ENCODE results near the gene VAMP8.
"Not testable (repeated sequence)": the region's sequence is repeated elsewhere in the genome, so short reads cannot be mapped to it uniquely, and the experiment has no call there.

VAMP8 gene

DNA sequence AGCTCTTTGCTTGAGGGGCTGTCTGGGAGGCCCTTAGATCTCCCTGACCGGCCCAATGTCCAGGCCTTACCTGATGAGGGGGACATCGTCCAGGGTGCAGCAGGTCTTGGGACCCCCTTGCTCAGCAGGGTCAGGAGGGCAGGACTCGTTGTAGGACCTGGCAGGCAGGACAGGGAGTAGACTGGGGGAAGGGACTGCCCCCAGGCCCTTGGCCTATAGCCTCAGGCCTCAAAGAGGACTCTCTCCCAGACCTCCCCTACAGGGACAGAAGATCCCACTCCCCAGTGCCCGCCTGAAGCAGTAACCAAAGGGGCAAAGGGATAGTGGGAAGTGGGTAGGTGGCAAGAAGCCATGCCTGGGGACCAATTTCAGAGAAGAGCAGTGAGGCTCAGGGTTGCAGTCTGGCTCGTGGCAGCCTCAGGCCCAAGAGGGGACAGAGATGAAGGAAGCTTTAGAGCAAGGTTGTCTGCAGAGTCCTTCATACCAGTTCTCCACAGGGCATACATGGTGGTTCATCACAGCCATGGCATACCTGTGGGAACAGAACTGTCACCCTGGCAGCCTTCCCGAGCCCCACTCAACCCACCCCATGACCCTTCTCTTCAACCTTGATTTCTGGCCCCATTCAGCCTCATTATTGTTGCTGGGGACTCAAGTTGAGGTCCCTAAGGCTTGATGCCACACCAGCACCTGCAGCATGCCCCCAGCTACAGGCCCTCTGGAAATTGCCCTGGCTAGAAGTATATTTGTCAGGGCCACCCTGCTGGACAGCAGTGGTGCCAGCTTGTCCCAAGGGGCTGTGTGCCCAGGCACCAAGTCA lies 23.8 kb downstream of the VAMP8 start:
- no peak for DNase-seq

DNA sequence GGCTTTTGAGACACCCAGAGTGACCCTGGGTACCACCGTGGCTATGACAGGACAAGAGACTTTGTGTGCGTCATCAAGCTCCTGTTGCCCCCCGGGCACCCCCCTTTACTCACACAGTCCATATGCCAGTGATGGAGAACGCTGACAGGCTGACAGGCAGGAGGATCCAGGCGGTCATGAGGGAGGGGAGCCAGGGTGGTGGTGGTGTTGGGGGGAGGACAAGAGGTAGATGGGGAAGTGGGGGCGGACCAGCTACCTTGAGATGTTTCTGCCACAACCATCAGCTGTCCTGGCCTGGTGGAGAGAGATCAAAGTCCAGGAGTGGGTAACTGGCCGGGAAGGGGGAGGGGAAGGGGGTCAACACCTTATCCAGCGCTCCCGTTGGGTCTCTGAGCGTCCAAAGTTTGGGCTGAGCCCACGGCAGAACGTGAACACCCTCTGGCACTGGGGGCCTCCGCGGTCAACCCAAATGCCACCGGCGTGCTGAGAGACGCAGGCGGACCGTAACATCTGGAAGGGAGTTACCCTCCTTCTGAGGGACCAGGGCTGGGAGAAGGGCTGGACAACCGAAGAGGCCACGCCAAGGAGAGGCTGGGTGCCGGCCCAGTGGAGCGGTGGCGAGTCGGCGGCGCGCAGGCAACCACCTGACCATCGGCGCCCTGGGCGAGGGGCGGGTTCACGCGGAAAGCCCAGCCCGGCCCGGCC lies 24.5 kb downstream of the VAMP8 start:
- DNase-seq = no peak

DNA sequence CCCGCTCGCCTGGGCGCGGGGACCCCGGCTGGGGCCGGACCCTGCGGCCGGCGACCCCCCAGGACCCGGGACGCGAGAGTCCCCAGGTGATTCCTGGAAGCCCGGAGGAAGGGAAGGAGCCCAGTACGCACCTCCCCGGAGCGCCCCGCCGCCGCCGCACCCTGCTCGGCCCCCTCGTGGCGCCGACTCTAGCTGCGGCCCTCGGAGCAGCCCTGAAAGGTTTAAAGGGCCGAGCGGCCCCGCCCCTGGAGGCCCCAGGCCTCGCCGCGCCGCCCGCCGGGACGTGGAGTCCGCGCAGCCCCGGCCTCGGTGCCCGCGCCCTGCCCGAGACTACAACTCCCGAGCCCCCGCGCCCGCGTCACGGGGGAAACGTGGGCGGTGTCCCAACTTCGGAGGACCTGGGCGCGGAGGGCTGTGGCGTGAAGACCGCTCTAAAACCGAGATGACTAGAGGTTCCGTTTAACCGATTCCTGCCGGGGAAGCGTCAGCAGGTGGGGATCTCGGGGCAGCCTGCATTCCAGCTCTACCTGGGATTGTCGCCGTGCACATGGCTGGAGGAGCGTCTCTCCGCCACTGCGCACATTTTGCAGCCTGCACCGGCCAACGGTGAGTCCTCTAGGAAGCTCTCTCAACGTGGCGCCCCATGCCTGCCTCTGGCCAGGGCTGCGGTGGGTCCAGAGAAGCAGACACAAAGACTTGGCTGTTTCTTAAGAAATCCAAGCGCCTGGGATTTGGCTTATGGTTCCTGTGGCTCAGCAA lies 25.3 kb downstream of the VAMP8 start, which contains the start of gene TMEM150A:
TSS of gene TMEM150A (minus strand) at position 223 of the 759 bp plus-strand sequence. CDS start 750 bp downstream, outside the sequence.
- no peak for DNase-seq

DNA sequence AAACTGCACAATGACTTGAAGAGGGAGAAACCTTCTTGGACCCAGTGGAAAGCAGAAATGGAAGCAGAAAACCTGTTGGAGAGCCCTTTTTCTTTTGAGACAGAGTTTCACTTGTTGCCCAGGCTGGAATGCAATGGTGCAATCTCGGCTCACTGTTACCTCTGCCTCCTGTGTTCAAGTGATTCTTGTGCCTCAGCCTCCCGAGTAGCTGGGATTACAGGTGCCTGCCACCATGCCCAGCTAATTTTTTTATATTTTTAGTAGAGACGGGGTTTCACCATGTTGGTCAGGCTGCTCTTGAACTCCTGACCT lies 26.7 kb downstream of the VAMP8 start:
- DNase-seq = not testable (repeated sequence)

DNA sequence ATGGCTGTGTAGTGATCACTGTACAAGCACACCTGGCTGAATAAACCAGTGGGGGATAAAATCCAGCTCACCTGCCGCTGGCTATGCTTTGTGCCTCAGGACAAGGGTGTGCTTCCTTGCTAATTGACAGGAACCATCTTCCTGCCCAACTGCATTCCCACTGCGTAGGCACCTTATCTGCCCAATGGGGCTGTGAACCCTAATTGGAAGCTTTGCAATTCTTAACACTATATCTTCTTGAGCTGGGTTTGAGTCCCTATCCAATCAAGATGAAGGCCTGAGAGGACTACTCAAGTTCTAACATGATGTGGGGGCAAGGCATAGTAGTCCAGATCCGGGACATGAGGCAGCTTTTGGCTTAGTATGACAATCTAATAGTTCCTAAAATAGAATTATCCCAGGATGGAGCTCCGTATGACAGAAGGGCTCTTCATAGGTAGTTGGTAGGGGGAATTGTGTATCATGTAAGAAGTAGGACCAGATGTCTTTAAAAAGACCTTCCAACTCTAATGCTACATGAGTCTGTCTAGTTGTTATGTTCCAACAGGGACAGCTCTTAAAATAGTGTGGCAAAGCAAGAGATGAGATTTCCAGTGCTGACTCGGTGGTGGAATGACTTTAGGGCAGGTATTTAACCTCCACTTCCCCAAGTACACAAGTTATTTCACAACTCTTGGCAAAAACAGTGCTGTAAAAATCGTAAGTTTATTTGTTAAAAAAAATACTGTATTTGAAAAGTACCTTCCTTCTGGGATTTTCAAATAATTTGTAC lies 27.4 kb downstream of the VAMP8 start:
- DNase-seq = no peak

DNA sequence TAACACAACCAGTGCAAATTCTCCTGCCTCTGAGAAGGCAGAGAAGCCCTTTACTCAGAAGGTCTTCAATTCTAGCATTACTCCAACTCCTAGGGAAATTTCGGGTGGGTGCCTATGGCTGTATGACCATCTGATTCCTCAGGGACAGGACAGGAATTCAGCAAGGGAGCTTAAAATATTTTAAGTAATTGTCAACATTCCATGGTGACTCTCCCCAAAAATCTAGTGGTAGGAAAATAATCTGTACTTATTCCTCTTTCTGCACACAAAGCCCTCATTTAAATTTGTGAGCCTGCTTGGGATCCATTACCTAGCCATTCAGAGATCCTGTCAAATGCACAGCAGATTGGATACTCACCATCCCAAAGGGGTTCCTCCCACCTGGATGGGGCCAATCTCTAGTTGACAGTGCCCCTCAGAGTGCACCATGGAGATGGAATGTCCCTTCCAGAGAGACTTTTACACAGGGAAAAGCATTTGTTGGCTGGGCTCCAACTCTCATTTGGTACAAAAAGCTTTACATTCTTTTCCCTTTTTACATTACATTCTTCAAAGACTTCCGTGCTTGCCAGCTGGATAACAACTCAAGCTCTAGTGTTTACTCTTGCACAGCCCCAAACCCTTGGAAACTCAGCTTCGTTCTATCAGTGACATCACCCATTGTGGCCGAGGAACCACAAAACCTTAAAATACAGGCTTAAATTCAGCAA lies 28.2 kb downstream of the VAMP8 start:
- no peak for DNase-seq

DNA sequence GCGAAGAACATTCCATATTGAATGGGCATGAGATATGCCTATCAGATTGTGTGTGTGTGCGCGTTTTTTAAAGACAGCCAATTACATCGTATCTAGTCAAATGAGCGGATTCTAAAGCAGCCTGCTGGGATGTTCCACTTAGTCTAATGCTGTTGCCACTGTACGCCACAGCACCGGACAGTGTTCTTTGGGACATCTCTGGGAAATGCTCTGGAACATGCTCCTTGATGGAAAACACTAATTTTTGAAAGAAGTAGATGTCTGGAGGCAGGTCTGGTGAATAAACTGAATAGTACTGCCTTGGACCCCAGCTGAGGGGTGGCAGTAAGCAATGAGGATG lies 28.7 kb downstream of the VAMP8 start:
- DNase-seq = no peak

DNA sequence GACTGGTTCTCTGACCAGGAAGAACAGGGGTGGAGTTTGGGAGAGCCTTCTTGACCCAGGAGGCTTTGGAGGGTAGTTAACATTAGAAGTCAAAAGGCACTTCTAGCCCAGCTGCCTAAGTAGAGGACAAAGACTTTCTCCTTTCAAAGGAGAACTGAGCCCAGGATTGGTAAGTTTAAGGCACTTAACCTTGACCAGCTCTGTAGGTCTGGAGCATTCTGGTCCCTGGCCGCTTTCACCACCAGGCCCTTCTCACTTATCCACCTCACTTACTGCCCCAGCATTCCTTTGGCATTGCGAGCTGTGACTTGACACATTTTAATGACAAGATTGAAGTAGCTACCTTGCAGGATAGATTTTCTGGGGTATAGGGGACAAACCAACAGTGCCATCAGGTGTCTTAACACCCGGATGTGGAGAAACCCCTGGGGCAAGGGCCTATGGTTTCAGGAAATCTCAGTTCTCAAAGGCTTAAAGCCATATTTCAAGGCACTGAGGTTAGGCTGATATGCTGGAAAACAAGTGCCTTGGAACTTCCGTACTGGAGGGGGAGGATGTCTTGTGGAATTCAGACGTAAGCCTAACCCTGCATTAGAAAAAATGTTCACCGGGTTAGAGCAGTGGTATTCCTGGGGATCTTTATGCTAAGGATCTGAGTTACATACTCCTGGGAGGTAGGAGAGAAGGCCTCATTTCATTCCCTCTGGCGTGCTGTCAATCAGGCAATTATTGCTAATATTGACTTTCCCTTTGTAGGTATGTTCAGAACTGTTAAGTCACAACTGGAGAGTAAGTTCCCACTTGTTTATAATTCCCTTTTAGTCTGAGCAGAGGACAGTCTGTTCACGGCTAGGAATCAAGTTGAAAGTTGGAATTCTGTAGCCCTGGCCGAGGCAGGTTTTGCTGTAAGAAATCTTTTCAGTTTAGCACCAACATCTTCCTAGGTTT lies 30.2 kb downstream of the VAMP8 start:
- no peak for DNase-seq

DNA sequence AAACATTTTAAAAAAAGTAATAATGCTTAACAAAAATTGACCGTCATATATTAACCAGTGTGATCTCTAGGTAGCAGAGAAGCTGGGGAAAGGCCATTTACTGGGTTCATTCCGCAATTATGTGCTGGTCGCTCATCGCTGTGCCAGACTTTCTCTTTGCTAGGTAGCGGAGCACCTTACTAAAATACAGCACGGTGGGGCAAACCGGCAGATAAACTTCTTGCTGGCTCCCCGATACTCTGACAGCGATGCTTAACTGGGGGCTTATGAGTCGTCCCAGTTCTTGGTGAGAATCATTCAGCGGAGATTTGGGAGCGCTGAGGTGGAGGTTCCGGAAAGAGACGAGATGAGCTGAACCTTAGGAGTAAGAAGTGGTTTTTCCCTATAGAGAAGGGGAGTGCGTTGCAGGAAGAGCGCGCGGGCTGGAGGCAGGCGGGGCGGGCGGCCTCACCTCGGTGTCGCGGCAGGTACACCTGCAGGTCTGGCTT lies 33.9 kb downstream of the VAMP8 start:
- DNase-seq = no peak

DNA sequence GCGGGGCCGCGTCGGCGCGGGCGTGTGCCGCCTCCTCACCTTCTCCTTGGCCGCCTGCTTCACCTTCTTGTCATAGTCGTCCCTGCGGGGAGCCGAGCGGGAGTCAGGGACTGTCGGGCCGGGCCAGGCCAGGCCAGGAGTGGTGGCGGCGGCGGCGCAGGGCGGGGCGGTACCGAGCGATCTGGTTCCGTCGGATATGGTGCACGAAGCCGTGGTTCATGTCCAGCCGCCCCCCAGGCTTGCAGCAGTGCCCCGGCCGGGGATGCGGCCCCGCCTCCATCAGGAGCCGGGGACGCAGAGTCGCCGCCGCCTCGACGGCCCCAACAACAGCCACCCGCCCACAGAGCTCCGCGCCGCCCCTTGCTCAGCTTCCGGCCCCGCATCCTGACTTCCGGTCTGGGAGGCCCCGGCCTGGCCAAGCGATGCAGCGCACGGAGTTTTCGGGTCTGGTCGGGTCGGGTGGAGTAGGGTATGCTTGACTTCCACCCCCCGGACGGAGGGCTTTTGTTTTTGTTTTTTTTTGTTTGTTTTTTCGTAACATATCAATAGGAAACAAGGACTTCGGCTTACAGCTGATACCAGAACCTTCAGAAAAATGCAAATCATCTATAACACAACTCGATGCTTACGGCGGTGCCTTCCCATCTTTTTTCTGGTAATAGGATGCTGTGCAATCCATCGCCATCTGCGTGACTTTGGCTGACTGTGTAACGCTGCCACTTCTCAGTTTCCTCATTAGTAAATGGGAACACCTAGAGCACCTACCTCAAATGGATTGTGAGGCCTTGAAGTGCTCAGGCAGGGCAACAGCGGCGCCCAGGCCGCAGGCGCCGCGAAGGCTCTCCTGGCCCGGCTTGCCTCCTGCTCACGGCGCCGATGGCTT lies 34.6 kb downstream of the VAMP8 start, which contains the start of gene C2orf68:
TSS of gene C2orf68 (minus strand) at position 362 of the 883 bp plus-strand sequence. CDS start at position 280, 82 bp downstream.
- no peak for DNase-seq

DNA sequence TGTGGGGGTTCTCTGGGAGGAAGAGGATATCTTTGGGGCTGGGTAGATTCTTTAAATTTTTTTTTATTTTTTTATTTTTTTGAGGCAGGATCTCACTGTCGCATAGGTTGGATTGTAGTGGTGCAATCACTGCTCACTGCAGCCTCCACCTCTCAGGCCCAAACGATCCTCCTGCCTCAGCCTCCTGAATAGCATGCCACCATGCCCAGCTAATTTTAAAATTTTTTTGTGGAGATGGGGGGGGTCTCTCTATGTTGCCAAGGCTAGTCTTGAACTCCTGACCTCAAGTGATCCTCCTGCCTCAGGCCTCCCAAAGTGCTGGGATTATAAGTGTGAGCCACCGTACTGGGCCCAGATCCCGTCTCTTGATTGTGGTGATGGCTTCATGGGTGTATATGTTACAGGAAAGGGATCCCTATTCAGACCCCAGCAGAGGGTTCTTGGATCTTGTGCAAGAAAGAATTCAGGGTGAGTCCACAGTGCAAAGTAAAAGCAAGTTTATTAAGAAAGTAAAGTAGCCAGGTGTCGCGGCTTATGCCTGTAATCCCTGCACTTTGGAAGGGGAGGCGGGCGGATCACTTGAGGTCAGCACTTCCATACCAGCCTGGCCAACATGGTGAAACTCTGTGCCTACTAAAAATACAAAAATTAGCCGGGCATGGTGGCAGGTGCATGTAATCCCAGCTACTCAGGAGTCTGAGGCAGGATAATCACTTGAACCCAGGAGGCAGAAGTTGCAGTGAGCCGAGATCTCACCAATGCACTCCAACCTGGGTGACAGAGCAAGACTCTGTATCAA lies 36.5 kb downstream of the VAMP8 start:
- DNase-seq = no peak

DNA sequence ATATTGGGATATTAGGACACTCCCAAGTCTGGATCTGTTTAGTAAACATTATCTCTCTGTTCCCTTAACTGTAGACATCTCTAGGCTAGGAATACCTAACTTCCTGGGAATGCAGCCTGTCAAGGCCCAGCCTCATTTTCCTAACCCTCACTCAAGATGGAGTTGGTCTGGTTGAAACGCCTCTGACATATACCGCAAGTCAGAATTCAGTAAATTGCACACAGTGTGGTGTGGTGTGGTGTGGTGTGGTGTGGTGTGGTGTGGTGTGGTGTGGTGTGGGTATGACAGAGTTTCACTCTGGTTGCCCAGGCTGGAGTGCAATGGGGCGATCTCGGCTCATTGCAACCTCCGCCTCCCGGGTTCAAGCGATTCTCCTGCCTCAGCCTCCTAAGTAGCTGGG lies 37.4 kb downstream of the VAMP8 start:
- DNase-seq = not testable (repeated sequence)

DNA sequence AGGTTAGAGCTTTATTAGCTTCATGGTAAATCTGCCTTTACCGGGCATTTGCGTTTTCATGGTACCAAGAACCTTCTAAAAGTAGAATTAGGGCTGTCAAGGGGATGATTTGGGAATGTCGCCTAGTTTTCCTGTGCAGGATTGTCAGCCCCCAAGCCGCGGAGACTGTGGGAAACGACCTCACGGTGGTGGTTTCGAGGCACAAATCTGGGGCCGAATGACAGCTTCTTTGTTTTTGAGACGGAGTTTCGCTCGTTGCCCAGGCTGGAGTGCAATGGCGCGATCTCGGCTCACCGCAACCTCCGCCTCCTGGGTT lies 38.0 kb downstream of the VAMP8 start:
- DNase-seq = no peak

DNA sequence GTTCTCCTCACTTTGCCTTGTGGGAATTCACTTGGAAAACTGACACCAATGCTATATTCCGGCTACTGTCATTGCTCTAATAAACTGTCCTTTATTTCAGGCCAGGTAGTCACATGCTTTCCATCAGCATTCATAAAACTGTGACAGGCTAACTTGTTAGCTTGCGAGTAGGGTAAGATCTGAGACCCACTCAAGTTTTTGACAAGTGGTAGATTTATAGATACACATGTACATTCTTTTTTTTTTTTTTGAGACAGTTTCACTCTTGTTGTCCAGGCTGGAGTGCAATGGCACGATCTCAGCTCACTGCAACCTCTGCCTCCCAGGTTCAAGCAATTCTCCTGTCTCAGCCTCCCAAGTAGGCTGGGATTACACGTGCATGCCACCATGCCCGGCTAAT lies 40.3 kb downstream of the VAMP8 start:
- DNase-seq = not testable (repeated sequence)

DNA sequence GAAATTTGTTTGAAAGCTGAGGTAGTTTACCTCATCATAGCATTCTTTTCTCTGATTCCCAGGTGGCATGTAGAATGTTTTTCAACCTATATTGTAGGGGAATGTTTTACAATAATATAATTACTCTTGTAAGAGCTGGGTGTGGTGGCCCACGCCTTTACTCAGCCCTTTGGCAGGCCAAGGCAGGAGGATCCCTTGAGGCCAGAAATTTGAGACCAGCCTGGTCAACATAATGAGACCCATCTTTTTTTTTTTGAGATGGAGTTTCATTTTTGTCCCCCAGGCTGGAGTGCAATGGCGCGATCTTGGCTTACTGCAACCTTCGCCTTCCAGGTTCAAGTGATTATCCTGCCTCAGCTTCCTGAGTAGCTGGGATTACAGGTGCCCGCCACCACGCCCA lies 42.2 kb downstream of the VAMP8 start:
- no peak for DNase-seq

DNA sequence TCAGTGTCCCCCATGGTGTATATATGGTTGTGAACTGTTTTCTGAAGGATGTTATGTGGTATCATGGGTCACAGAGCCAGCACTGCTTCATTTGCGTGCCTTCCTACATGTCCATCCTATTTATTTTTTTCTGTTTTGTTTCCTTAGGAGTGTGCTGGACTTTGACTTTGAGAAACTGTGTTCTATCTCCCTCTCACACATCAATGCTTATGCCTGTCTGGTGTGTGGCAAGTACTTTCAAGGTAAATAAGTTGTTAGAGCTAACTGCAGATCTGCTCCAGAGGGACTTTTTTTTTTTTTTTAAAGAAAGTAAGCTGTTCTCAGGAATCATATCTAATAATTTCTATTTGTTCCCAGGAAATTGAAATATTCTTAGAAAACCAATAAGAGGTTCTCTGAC lies 44.0 kb downstream of the VAMP8 start:
- DNase-seq = no peak

DNA sequence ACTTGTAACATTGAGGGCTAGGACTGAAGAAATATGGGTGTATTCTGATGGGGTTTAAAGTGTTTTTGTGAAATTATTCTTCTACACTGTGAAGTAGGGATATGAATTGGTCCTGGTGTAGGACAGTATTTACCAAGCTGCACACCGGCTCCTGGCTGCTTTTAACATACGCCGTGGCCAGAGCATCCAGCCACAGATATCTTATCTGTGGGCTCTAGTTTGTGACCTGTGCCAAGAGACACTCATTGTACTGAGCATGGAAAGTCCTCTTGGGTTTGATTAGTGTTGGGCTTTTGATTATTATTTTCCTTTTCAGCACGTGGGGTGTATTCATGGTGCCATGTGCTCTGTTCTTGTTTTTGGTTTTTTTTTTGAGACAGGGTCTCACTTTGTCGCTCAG lies 46.6 kb downstream of the VAMP8 start:
- DNase-seq = no peak

DNA sequence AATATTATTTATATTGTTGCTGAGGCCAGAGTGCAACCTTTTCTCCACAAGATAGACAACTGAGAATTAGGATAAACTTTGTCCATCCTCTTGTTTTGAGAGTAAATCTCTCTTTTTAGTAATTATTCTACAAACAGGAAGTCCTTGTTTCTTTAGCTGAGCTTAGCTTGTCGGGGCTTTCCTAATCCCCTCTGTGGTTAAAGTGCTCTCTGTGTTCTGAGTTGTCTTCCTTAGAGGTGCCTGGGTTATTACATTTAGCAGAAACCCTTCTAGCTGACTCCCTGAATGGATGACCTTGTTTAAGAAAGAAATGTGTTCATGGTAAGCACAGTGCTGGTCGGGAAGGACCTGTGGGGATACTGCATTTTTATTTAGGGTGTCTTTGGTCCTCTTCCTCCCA lies 51.3 kb downstream of the VAMP8 start:
- DNase-seq = no peak

DNA sequence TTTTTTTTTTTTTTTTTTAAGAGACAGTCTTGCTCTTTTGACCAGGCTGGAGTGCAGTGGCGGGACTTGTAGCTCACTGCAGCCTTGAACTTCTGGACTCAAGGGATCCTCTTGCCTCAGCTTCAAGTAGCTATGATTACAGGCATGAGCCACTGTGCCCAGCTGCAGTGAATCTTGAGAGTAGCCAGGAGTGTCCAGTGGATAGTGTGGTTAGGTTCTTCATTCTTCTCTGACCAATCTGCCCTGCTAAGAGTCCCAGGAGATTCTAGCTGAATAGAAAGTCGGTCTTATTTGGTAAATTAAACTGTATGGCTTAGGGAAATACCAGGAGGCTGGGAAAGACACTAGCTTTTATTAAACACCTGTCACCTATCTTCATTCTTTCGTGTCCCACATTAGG lies 53.9 kb downstream of the VAMP8 start:
- DNase-seq = no peak
